Fibroblast of lung (primary cell): ENCODE data around the gene ELOVL3. TPM values are rescaled to one million over a fixed set of nuclear protein-coding genes. Genes with fewer than 3 reads are reported as not detected.

Experiments
- DNase-seq, 2 donors: peaks; one replicate each; pipeline versions ENCODE4 v3.0.0 to v3.0.0-alpha.2; 2010; ENCODE audit warnings: low read depth in 2 of 2
- H2AFZ ChIP-seq: 2 replicates; pipeline ENCODE4 v1.5.1; 2012; ENCODE audit warnings: low read length, control low read depth, inconsistent platforms
- H3K27ac ChIP-seq: 2 replicates; pipeline ENCODE4 v1.5.1; 2011; ENCODE audit warnings: low read length, control low read depth; ENCODE audit not compliant: insufficient read depth
- H3K27me3 ChIP-seq: 2 replicates; pipeline ENCODE4 v1.5.1; 2011; ENCODE audit warnings: mild to moderate bottlenecking, low read length; ENCODE audit not compliant: control insufficient read depth, insufficient read depth
- H3K36me3 ChIP-seq: 2 replicates; pipeline ENCODE4 v1.5.1; 2011; ENCODE audit warnings: low read length; ENCODE audit not compliant: control insufficient read depth, insufficient read depth
- H3K4me1 ChIP-seq: 2 replicates; pipeline ENCODE4 v1.5.1; 2011; ENCODE audit warnings: low read length; ENCODE audit not compliant: control insufficient read depth, insufficient read depth; ENCODE audit errors: extremely low read depth
- H3K4me2 ChIP-seq: 2 replicates; pipeline ENCODE4 v1.5.1; 2011; ENCODE audit warnings: low read length, control low read depth; ENCODE audit not compliant: insufficient read depth; ENCODE audit errors: extremely low read depth
- H3K4me3 ChIP-seq, 4 experiments: fragments of 200-600 bp in 1 of 4; sonication (generic) in 1 of 4; replicated peaks in 1 of 4; 2 replicates each; pipeline ENCODE4 v1.5.1; 2011 to 2016; ENCODE audit warnings: low read length in 4 of 4, low read depth in 3 of 4, mild to moderate bottlenecking in 3 of 4, control low read depth in 2 of 4, inconsistent platforms in 1 of 4, mixed read lengths in 1 of 4; ENCODE audit not compliant: insufficient read depth in 1 of 4; ENCODE audit errors: control extremely low read depth in 1 of 4
- H3K79me2 ChIP-seq: 2 replicates; pipeline ENCODE4 v1.5.1; 2012; ENCODE audit warnings: mild to moderate bottlenecking, low read length, inconsistent platforms; ENCODE audit not compliant: control insufficient read depth, insufficient read depth
- H3K9ac ChIP-seq: 2 replicates; pipeline ENCODE4 v1.5.1; 2011; ENCODE audit warnings: mild to moderate bottlenecking, low read length, control low read depth; ENCODE audit not compliant: insufficient read depth
- H3K9me3 ChIP-seq: 2 replicates; pipeline ENCODE4 v1.5.1; 2012; ENCODE audit warnings: low read depth, low read length; ENCODE audit not compliant: control insufficient read depth, insufficient read depth
- H4K20me1 ChIP-seq: 2 replicates; pipeline ENCODE4 v1.5.1; 2011; ENCODE audit warnings: low read length; ENCODE audit not compliant: control insufficient read depth, insufficient read depth; ENCODE audit errors: extremely low read depth
- EZH2 ChIP-seq: IDR thresholded peaks from 2 replicates; pipeline ENCODE4 v1.5.1; 2012; ENCODE audit warnings: low read length, control low read depth, mild to moderate bottlenecking; ENCODE audit errors: missing control alignments
- polyA plus RNA-seq, 2 donors: library from polyadenylated mRNA; depleted of rRNA in 1 of 2; stranded (reverse) in 1 of 2; unstranded in 1 of 2; fragments of >200 nt; gene quantifications; 2 replicates each; pipeline ENCODE4 v1.2.1, GENCODE V29; 2011 to 2012; ENCODE audit warnings: missing spikeins in 1 of 2
- total RNA-seq: library from RNA; depleted of rRNA; stranded (reverse); fragments of >200 nt; gene quantifications from 2 replicates; pipeline ENCODE4 v1.2.1, GENCODE V29; 2014
- TF ChIP-seq, protein P1 (sequence below), 2 donors: IDR thresholded peaks in 1 of 2; conservative IDR thresholded peaks in 1 of 2; 1 replicate in 1 of 2; 2 replicates in 1 of 2; pipeline ENCODE4 v1.5.1; 2011 to 2012; ENCODE audit warnings: low read length in 2 of 2, control low read depth in 1 of 2, inconsistent platforms in 1 of 2, low read depth in 1 of 2, mild to moderate bottlenecking in 1 of 2

ELOVL3 gene
- total and polyA plus RNA-seq, 2 donors (not counting 1 experiment from before 2014, with no cell fraction given) = 0.27 to 0.66 TPM

GRCh38 chr10:102279104-102279503 is 53.0 kb downstream of the ELOVL3 start:
- Histone ChIP-seq H2AFZ (no peak overlapping the region), H3K9me3 (no peaks in the 10 kb centered on the region), H3K36me3 (no peaks in the 10 kb centered on the region), H3K9ac (no peak overlapping the region), H4K20me1 (no peaks in the 10 kb centered on the region), H3K79me2 (peaks cover 21% of the 10 kb centered on the region), H3K4me2 (no peak overlapping the region), H3K27me3 (no peaks in the 10 kb centered on the region), H3K4me1 (peaks cover 4% of the 10 kb centered on the region), H3K4me3 (no peak overlapping the region), H3K27ac (no peak overlapping the region)
- TF ChIP-seq EZH2 = no peak
- TF ChIP-seq, protein P1, sequence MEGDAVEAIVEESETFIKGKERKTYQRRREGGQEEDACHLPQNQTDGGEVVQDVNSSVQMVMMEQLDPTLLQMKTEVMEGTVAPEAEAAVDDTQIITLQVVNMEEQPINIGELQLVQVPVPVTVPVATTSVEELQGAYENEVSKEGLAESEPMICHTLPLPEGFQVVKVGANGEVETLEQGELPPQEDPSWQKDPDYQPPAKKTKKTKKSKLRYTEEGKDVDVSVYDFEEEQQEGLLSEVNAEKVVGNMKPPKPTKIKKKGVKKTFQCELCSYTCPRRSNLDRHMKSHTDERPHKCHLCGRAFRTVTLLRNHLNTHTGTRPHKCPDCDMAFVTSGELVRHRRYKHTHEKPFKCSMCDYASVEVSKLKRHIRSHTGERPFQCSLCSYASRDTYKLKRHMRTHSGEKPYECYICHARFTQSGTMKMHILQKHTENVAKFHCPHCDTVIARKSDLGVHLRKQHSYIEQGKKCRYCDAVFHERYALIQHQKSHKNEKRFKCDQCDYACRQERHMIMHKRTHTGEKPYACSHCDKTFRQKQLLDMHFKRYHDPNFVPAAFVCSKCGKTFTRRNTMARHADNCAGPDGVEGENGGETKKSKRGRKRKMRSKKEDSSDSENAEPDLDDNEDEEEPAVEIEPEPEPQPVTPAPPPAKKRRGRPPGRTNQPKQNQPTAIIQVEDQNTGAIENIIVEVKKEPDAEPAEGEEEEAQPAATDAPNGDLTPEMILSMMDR (conservative IDR thresholded peaks at IDR 0.05 in 1 of 2, IDR thresholded peaks at IDR 0.05 in 1 of 2; ENCODE audit: low read depth in 1 of 2, low read length in 2 of 2) = no peak
- no peak for DNase-seq

Other genes with a start within 250 kb of the ELOVL3 start
- 8.5 and 14.5 TPM in 2 replicates for gene ARMH3, start 170.1 kb upstream of the ELOVL3 start, total RNA-seq
- gene ARMH3, start 170.1 kb upstream of the ELOVL3 start, polyA plus RNA-seq = 16.4 and 20.5 TPM in 2 replicates
- 28.5 and 30.1 TPM in 2 replicates for gene HPS6, start 160.9 kb upstream of the ELOVL3 start, total RNA-seq
- 8.0 and 9.4 TPM in 2 replicates for gene HPS6, start 160.9 kb upstream of the ELOVL3 start, polyA plus RNA-seq
- 39.5 and 45.1 TPM in 2 replicates for gene LDB1, start 105.9 kb upstream of the ELOVL3 start, total RNA-seq
- 41.6 and 50.6 TPM in 2 replicates for gene LDB1, start 105.9 kb upstream of the ELOVL3 start, polyA plus RNA-seq
- 9.9 and 10.0 TPM in 2 replicates for gene PPRC1, start 93.3 kb upstream of the ELOVL3 start, total RNA-seq
- gene PPRC1, start 93.3 kb upstream of the ELOVL3 start, polyA plus RNA-seq = 13.5 and 21.0 TPM in 2 replicates
- gene NOLC1, start 73.9 kb upstream of the ELOVL3 start, total RNA-seq = 16.5 and 23.4 TPM in 2 replicates
- 64.7 and 105 TPM in 2 replicates for gene NOLC1, start 73.9 kb upstream of the ELOVL3 start, polyA plus RNA-seq
- gene PITX3, start 15.2 kb downstream of the ELOVL3 start, total RNA-seq = not detected in 2 replicates
- not detected in 2 replicates for gene PITX3, start 15.2 kb downstream of the ELOVL3 start, polyA plus RNA-seq
- gene GBF1, start 19.2 kb downstream of the ELOVL3 start, total RNA-seq = 14.4 and 24.6 TPM in 2 replicates
- gene GBF1, start 19.2 kb downstream of the ELOVL3 start, polyA plus RNA-seq = 24.1 and 31.6 TPM in 2 replicates
- gene NFKB2, start 169.4 kb downstream of the ELOVL3 start, total RNA-seq = 16.7 and 23.3 TPM in 2 replicates
- 6.8 and 7.6 TPM in 2 replicates for gene NFKB2, start 169.4 kb downstream of the ELOVL3 start, polyA plus RNA-seq
- 5.3 and 6.9 TPM in 2 replicates for gene PSD, start 192.5 kb downstream of the ELOVL3 start, total RNA-seq
- 0.07 and 0.30 TPM in 2 replicates for gene PSD, start 192.5 kb downstream of the ELOVL3 start, polyA plus RNA-seq
- gene FBXL15, start 194.5 kb downstream of the ELOVL3 start, total RNA-seq = 6.7 and 7.3 TPM in 2 replicates
- gene FBXL15, start 194.5 kb downstream of the ELOVL3 start, polyA plus RNA-seq = 2.2 and 2.8 TPM in 2 replicates
- 60.8 and 63.2 TPM in 2 replicates for gene CUEDC2, start 206.3 kb downstream of the ELOVL3 start, total RNA-seq
- gene CUEDC2, start 206.3 kb downstream of the ELOVL3 start, polyA plus RNA-seq = 62.3 and 66.8 TPM in 2 replicates
- under 0.01 and 0.17 TPM in 2 replicates for gene C10orf95, start 225.2 kb downstream of the ELOVL3 start, total RNA-seq
- gene C10orf95, start 225.2 kb downstream of the ELOVL3 start, polyA plus RNA-seq = not detected in 2 replicates